Caco-2 (cell line): ENCODE data around the gene GCN1. TPM values are rescaled to one million over a fixed set of nuclear protein-coding genes. Genes with fewer than 3 reads are reported as not detected.
"Not testable (repeated sequence)": the region's sequence is repeated elsewhere in the genome, so short reads cannot be mapped to it uniquely, and the experiment has no call there.

Experiments used
- BruUV-seq: library from RNA; stranded (reverse); fragments of 400-500 nt; replicated peaks from 2 replicates; lab custom pipeline; 2021; lab: Mats Ljungman, UMichigan
- CTCF ChIA-PET: fragments of 300-600 bp; sonication (Branson Sonifier 250); formaldehyde crosslinking; loops from one replicate; lab custom pipeline; 2022; ENCODE audit warnings: antibody characterized with exemption; lab: Charles Lee
- POLR2A ChIA-PET: fragments of 300-600 bp; sonication (Branson Sonifier 250); formaldehyde crosslinking; loops from one replicate; lab custom pipeline; 2022; ENCODE audit warnings: antibody characterized with exemption; lab: Charles Lee
- DNase-seq, 2 experiments: peaks; one replicate each; pipeline versions ENCODE4 v3.0.0 to v3.0.0-alpha.2; 2020 to 2022
- H3K27me3 ChIP-seq: replicated peaks from 2 replicates; pipeline ENCODE4 v1.6.0; 2011; ENCODE audit warnings: low read length; ENCODE audit not compliant: control insufficient read depth, insufficient read depth
- H3K36me3 ChIP-seq: 2 replicates; pipeline ENCODE4 v1.5.1; 2011; ENCODE audit warnings: low read length; ENCODE audit not compliant: control insufficient read depth, insufficient read depth
- H3K4me1 ChIP-seq: fragments of 250-450 bp; sonication (Bioruptor Pico); 2 replicates; pipeline ENCODE4 v1.5.1; 2020; ENCODE audit warnings: mild to moderate bottlenecking
- H3K4me3 ChIP-seq: 2 replicates; pipeline ENCODE4 v1.5.1; 2011; ENCODE audit warnings: low read depth, mild to moderate bottlenecking, control low read depth, low read length
- H3K9me3 ChIP-seq: fragments of 250-450 bp; sonication (Bioruptor Pico); 2 replicates; pipeline ENCODE4 v1.5.1; 2020; ENCODE audit warnings: mild to moderate bottlenecking, moderate library complexity
- H3K27ac Mint-ChIP-seq: one replicate; pipeline ENCODE4 v1.8.0; 2022; ENCODE audit warnings: mixed read lengths; ENCODE audit not compliant: unreplicated experiment
- H3K27me3 Mint-ChIP-seq: one replicate; pipeline ENCODE4 v1.8.0; 2022; ENCODE audit warnings: mixed read lengths; ENCODE audit not compliant: insufficient read depth, unreplicated experiment
- H3K36me3 Mint-ChIP-seq: one replicate; pipeline ENCODE4 v1.8.0; 2022; ENCODE audit warnings: mild to moderate bottlenecking, mixed read lengths; ENCODE audit not compliant: insufficient read depth, unreplicated experiment
- H3K4me1 Mint-ChIP-seq: one replicate; pipeline ENCODE4 v1.8.0; 2022; ENCODE audit warnings: low read depth, mixed read lengths; ENCODE audit not compliant: unreplicated experiment
- H3K4me3 Mint-ChIP-seq: one replicate; pipeline ENCODE4 v1.8.0; 2022; ENCODE audit warnings: mild to moderate bottlenecking, moderate library complexity, mixed read lengths; ENCODE audit not compliant: unreplicated experiment
- H3K9me3 Mint-ChIP-seq: one replicate; pipeline ENCODE4 v1.8.0; 2022; ENCODE audit warnings: mixed read lengths; ENCODE audit not compliant: unreplicated experiment
- CTCF ChIP-seq, 2 experiments: fragments of 200-600 bp in 1 of 2; IDR thresholded peaks; 1 replicate in 1 of 2; 2 replicates in 1 of 2; pipeline versions ENCODE4 v1.5.1 to v1.8.0; 2011 to 2022; ENCODE audit warnings: antibody characterized with exemption in 1 of 2, control low read depth in 1 of 2, inconsistent platforms in 1 of 2, low read depth in 1 of 2, low read length in 1 of 2, mild to moderate bottlenecking in 1 of 2, moderate library complexity in 1 of 2; ENCODE audit not compliant: insufficient read depth in 1 of 2, severe bottlenecking in 1 of 2, unreplicated experiment in 1 of 2
- intact Hi-C: fragments of 100-400 bp; cut with micrococcal nuclease; formaldehyde crosslinking; loops from one replicate; pipeline ENCODE4 v1.10.0; 2022; ENCODE audit not compliant: unreplicated experiment
- total RNA-seq: library from RNA; stranded (reverse); gene quantifications from 2 replicates; pipeline ENCODE4 v1.2.3, GENCODE V29; 2022

Gene GCN1
- total RNA-seq, 1 experiment from 2014 or later = 154 TPM

GRCh38 chr12:120237360-120238171 is 43.1 kb upstream of the GCN1 start:
- Mint-ChIP-seq H3K27me3 (no peaks in the 10 kb centered on the region), H3K27ac (peak overlapping the region; percentile 19), H3K9me3 (no peaks in the 10 kb centered on the region), H3K4me3 (no peak overlapping the region), H3K4me1 (peaks cover 52% of the 10 kb centered on the region), H3K36me3 (peaks cover 46% of the 10 kb centered on the region)
- no TSS peak for BruUV-seq
- H3K4me3 ChIP-seq = no peak overlapping the region
- H3K9me3 ChIP-seq = no peaks in the 10 kb centered on the region
- no peak for TF ChIP-seq CTCF (IDR thresholded peaks at IDR 0.05; ENCODE audit: insufficient read depth in 1 of 2, low read depth in 1 of 2, low read length in 1 of 2, severe bottlenecking in 1 of 2, unreplicated experiment in 1 of 2)
- peaks cover 68% of the 10 kb centered on the region for H3K4me1 ChIP-seq
- no peaks in the 10 kb centered on the region for H3K27me3 ChIP-seq
- POLR2A ChIA-PET = no interaction called here
- intact Hi-C loops = no loop called here
- DNase-seq = no peak
- H3K36me3 ChIP-seq = no peaks in the 10 kb centered on the region; the same call in 1 of the 2 replicates
- CTCF ChIA-PET = interaction anchor here (1.1 to 6.7 kb wide), 3 partner anchors 9 to 27 kb away, joined by 3 to 73 read pairs (median 29); partner anchors contain the start of gene PXN

- H3K27me3 ChIP-seq, H3K27me3 Mint-ChIP-seq, BruUV-seq, H3K36me3 ChIP-seq, H3K27ac Mint-ChIP-seq, DNase-seq, intact Hi-C loops, H3K4me3 ChIP-seq, H3K9me3 Mint-ChIP-seq, H3K9me3 ChIP-seq, H3K4me3 Mint-ChIP-seq: not testable (repeated sequence)
- Mint-ChIP-seq H3K36me3 (peaks cover 54% of the 10 kb centered on the region), H3K4me1 (peaks cover 55% of the 10 kb centered on the region)
- ChIA-PET POLR2A (interaction anchor here (0.5 kb wide), 1 partner anchor 47 kb away, joined by 7 read pairs; no protein-coding TSS in a partner anchor), CTCF (interaction anchor here (0.7 to 6.7 kb wide), 2 partner anchors 28 to 115 kb away, joined by 4 to 73 read pairs; partner anchors contain the start of gene PXN)
- H3K4me1 ChIP-seq = peaks cover 75% of the 10 kb centered on the region
Measured at GRCh38 chr12:120236809-120237208, 42.3 kb upstream of the GCN1 start.

GRCh38 chr12:120235369-120236323 is 41.1 kb upstream of the GCN1 start:
- Mint-ChIP-seq H3K27ac (peak overlapping the region; percentile 71), H3K4me1 (peaks cover 61% of the 10 kb centered on the region), H3K36me3 (peaks cover 55% of the 10 kb centered on the region), H3K27me3 (no peaks in the 10 kb centered on the region), H3K4me3 (no peak overlapping the region), H3K9me3 (no peaks in the 10 kb centered on the region)
- CTCF ChIA-PET = interaction anchor here (0.5 to 6.7 kb wide), 17 partner anchors 8 to 400 kb away, joined by 3 to 73 read pairs (median 4); partner anchors contain the start of genes PXN, RNU4-2, RPLP0 and SIRT4
- Histone ChIP-seq H3K4me1 (peaks cover 84% of the 10 kb centered on the region), H3K36me3 (no peaks in the 10 kb centered on the region), H3K27me3 (no peaks in the 10 kb centered on the region), H3K9me3 (no peaks in the 10 kb centered on the region), H3K4me3 (no peak overlapping the region)
- intact Hi-C loops = no loop called here
- POLR2A ChIA-PET = interaction anchor here (0.5 to 1.8 kb wide), 7 partner anchors 22 to 57 kb away, joined by 3 to 12 read pairs (median 6); partner anchors contain the start of genes RNU4-1 and RPLP0
- BruUV-seq = no TSS peak
- no peak for DNase-seq
- peak in 1 of 2 experiments; percentile 40 for TF ChIP-seq CTCF (IDR thresholded peaks at IDR 0.05; ENCODE audit: insufficient read depth in 1 of 2, low read depth in 1 of 2, low read length in 1 of 2, severe bottlenecking in 1 of 2, unreplicated experiment in 1 of 2)
